HepG2 (cell line): ENCODE results near the gene RASGRP2. TPM values are rescaled to one million over a fixed set of nuclear protein-coding genes. Genes with fewer than 3 reads are reported as not detected.

Source experiments
- DNMT3B ChIP-seq: conservative IDR thresholded peaks from 2 replicates; pipeline ENCODE4 v1.6.1; 2016; ENCODE audit warnings: missing biosample characterization, control low read depth
- PHF20 ChIP-seq: sonication (generic); formaldehyde crosslinking; IDR thresholded peaks from 2 replicates; pipeline ENCODE4 v1.5.0; 2020; ENCODE audit warnings: mild to moderate bottlenecking, missing genetic modification reagents
- PPARG ChIP-seq: conservative IDR thresholded peaks from 2 replicates; pipeline ENCODE4 v1.6.1; 2016; ENCODE audit warnings: missing biosample characterization, missing genetic modification reagents
- SRY ChIP-seq: sonication (generic); formaldehyde crosslinking; IDR thresholded peaks from 2 replicates; pipeline ENCODE4 v1.8.0; 2022; ENCODE audit warnings: mild to moderate bottlenecking, missing genetic modification reagents
- ZNF850 ChIP-seq: sonication (generic); formaldehyde crosslinking; conservative IDR thresholded peaks from 2 replicates; pipeline ENCODE4 v1.9.0; 2021; ENCODE audit warnings: mild to moderate bottlenecking, missing genetic modification reagents
- polyA plus RNA-seq, 8 experiments: library from polyadenylated mRNA; depleted of rRNA in 3 of 8; stranded (reverse) in 7 of 8; unstranded in 1 of 8; fragments of >200 nt; fragmentation: Illumina TruSeq in 4 of 8; extraction: Trizol in 4 of 8; gene quantifications; 2 replicates each; pipeline versions ENCODE4 v1.2.1 to v1.2.3, GENCODE V29; 2011 to 2016; ENCODE audit warnings: low read depth in 4 of 8, missing spikeins in 1 of 8, mixed read lengths in 1 of 8; ENCODE audit not compliant: insufficient read depth in 1 of 8
- total RNA-seq, 5 experiments: library from RNA; depleted of rRNA; stranded (reverse); fragments of >200 nt; fragmentation: Illumina TruSeq; extraction: Trizol; gene quantifications; 2 replicates each; pipeline ENCODE4 v1.2.3, GENCODE V29; 2016; ENCODE audit warnings: low read depth in 1 of 5
- TF ChIP-seq, protein P1 (sequence below): IDR thresholded peaks from 2 replicates; pipeline ENCODE4 v1.4.0; 2020; ENCODE audit warnings: mild to moderate bottlenecking, missing genetic modification reagents
- TF ChIP-seq, protein P2 (sequence below): sonication (generic); formaldehyde crosslinking; IDR thresholded peaks from 2 replicates; pipeline ENCODE4 v1.4.0; 2020; ENCODE audit warnings: mild to moderate bottlenecking, missing genetic modification reagents
- TF ChIP-seq, protein P3 (sequence below): sonication (generic); formaldehyde crosslinking; IDR thresholded peaks from 2 replicates; pipeline ENCODE4 v1.4.0; 2020; ENCODE audit warnings: missing genetic modification reagents
- TF ChIP-seq, protein P4 (sequence below): IDR thresholded peaks from 2 replicates; pipeline ENCODE4 v1.6.1; 2016

Gene RASGRP2
- total and polyA plus RNA-seq, 2 of the 13 experiments (the other 11 are each of a cell fraction or from before 2014, with no cell fraction given), result 0.61 TPM; not detected in 1

DNA sequence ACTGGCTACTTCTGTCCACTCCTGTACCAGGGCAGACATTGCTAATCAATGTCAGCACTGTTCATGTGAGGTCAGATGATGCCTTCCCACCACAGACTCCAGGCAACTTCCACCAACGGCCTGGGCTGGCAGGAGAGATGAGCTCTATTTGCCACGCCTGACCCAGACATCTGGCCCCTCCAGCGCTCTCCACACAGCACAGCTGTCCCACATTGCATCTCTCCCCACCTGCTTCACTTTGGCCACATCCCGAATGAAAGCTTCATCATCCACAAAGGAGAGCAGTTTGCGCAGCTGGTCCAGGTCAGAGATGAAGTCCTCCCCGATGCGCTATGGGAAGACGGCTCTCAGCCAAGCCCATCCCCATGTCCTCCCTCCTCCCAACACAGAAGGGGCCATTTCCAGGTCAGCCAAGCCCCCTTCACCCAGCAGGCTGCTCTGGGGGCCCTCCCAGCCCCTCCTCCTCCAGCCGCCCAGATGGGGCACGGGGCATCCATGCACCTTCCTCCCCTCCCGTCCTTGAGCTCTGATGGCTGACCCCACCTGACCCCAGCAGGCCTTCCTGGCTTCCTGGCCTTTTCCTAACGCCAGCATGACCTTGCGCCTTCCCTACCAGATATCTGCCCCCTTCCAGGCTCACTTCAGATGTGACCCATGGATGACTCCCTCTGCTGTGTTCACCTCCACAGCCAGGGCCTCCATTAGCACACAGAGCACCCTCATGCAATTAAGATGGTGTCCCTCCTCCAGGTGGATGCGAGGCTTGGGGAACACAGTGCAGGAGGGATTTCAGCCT is 8.4 kb upstream of the RASGRP2 start (continued):
- TF ChIP-seq, protein P1, sequence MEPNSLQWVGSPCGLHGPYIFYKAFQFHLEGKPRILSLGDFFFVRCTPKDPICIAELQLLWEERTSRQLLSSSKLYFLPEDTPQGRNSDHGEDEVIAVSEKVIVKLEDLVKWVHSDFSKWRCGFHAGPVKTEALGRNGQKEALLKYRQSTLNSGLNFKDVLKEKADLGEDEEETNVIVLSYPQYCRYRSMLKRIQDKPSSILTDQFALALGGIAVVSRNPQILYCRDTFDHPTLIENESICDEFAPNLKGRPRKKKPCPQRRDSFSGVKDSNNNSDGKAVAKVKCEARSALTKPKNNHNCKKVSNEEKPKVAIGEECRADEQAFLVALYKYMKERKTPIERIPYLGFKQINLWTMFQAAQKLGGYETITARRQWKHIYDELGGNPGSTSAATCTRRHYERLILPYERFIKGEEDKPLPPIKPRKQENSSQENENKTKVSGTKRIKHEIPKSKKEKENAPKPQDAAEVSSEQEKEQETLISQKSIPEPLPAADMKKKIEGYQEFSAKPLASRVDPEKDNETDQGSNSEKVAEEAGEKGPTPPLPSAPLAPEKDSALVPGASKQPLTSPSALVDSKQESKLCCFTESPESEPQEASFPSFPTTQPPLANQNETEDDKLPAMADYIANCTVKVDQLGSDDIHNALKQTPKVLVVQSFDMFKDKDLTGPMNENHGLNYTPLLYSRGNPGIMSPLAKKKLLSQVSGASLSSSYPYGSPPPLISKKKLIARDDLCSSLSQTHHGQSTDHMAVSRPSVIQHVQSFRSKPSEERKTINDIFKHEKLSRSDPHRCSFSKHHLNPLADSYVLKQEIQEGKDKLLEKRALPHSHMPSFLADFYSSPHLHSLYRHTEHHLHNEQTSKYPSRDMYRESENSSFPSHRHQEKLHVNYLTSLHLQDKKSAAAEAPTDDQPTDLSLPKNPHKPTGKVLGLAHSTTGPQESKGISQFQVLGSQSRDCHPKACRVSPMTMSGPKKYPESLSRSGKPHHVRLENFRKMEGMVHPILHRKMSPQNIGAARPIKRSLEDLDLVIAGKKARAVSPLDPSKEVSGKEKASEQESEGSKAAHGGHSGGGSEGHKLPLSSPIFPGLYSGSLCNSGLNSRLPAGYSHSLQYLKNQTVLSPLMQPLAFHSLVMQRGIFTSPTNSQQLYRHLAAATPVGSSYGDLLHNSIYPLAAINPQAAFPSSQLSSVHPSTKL (CRISPR knock-in tag), result no peak
- TF ChIP-seq, protein P2, sequence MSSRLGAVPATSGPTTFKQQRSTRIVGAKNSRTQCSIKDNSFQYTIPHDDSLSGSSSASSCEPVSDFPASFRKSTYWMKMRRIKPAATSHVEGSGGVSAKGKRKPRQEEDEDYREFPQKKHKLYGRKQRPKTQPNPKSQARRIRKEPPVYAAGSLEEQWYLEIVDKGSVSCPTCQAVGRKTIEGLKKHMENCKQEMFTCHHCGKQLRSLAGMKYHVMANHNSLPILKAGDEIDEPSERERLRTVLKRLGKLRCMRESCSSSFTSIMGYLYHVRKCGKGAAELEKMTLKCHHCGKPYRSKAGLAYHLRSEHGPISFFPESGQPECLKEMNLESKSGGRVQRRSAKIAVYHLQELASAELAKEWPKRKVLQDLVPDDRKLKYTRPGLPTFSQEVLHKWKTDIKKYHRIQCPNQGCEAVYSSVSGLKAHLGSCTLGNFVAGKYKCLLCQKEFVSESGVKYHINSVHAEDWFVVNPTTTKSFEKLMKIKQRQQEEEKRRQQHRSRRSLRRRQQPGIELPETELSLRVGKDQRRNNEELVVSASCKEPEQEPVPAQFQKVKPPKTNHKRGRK, result no peak
- TF ChIP-seq PHF20 (no peak), SRY (CRISPR knock-in tag) (no peak), DNMT3B (CRISPR knock-in tag) (no peak), PPARG (CRISPR knock-in tag) (no peak), ZNF850 (no peak)
- TF ChIP-seq, protein P3, sequence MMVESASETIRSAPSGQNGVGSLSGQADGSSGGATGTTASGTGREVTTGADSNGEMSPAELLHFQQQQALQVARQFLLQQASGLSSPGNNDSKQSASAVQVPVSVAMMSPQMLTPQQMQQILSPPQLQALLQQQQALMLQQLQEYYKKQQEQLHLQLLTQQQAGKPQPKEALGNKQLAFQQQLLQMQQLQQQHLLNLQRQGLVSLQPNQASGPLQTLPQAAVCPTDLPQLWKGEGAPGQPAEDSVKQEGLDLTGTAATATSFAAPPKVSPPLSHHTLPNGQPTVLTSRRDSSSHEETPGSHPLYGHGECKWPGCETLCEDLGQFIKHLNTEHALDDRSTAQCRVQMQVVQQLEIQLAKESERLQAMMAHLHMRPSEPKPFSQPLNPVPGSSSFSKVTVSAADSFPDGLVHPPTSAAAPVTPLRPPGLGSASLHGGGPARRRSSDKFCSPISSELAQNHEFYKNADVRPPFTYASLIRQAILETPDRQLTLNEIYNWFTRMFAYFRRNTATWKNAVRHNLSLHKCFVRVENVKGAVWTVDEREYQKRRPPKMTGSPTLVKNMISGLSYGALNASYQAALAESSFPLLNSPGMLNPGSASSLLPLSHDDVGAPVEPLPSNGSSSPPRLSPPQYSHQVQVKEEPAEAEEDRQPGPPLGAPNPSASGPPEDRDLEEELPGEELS (CRISPR knock-in tag), result no peak
- TF ChIP-seq, protein P4, sequence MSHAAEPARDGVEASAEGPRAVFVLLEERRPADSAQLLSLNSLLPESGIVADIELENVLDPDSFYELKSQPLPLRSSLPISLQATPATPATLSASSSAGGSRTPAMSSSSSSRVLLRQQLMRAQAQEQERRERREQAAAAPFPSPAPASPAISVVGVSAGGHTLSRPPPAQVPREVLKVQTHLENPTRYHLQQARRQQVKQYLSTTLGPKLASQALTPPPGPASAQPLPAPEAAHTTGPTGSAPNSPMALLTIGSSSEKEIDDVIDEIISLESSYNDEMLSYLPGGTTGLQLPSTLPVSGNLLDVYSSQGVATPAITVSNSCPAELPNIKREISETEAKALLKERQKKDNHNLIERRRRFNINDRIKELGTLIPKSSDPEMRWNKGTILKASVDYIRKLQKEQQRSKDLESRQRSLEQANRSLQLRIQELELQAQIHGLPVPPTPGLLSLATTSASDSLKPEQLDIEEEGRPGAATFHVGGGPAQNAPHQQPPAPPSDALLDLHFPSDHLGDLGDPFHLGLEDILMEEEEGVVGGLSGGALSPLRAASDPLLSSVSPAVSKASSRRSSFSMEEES, result no peak
- TF ChIP-seq, all 625 proteins: peak for 6
